HG03159 (cell line): Measurements from ENCODE around the gene LRRC51.

Source experiments
- ATAC-seq: cut with Tn5 transposase; IDR thresholded peaks from one replicate; pipeline ENCODE4 v1.9.1; 2021; ENCODE audit warnings: mild to moderate bottlenecking, moderate library complexity; ENCODE audit not compliant: unreplicated experiment

LRRC51 gene

GRCh38 chr11:72069787-72070251 is 10.8 kb upstream of the LRRC51 start:
- no peak for ATAC-seq

GRCh38 chr11:72070491-72070890 is 10.2 kb upstream of the LRRC51 start:
- ATAC-seq, result no peak

GRCh38 chr11:72072348-72072747 is 8.3 kb upstream of the LRRC51 start:
- no peak for ATAC-seq

GRCh38 chr11:72075109-72075508 is 5.5 kb upstream of the LRRC51 start:
- ATAC-seq, result no peak

- no peak for ATAC-seq
Observed at GRCh38 chr11:72075756-72076155, 4.9 kb upstream of the LRRC51 start.

- no peak for ATAC-seq
Observed at GRCh38 chr11:72078477-72078876, 2.2 kb upstream of the LRRC51 start.

GRCh38 chr11:72079819-72080325 is 778 bp upstream of the LRRC51 start:
- no peak for ATAC-seq

GRCh38 chr11:72081184-72081644 is 564 bp downstream of the LRRC51 start:
- ATAC-seq, result no peak

- no peak for ATAC-seq
Observed at GRCh38 chr11:72081821-72082453, 1.3 kb downstream of the LRRC51 start.

- ATAC-seq, result no peak
Observed at GRCh38 chr11:72083414-72083813, 2.8 kb downstream of the LRRC51 start.

- ATAC-seq, result no peak
Observed at GRCh38 chr11:72084076-72084475, 3.4 kb downstream of the LRRC51 start.

- ATAC-seq, result no peak
Observed at GRCh38 chr11:72084965-72085364, 4.3 kb downstream of the LRRC51 start.

- no peak for ATAC-seq
Observed at GRCh38 chr11:72085621-72086351, 5.1 kb downstream of the LRRC51 start.

- ATAC-seq, result no peak
Observed at GRCh38 chr11:72088076-72088808, 7.6 kb downstream of the LRRC51 start.

GRCh38 chr11:72091292-72091691 is 10.6 kb downstream of the LRRC51 start:
- no peak for ATAC-seq

- no peak for ATAC-seq
Observed at GRCh38 chr11:72098741-72099140, 18.1 kb downstream of the LRRC51 start.

GRCh38 chr11:72100009-72100408 is 19.4 kb downstream of the LRRC51 start:
- no peak for ATAC-seq

- ATAC-seq, result no peak
Observed at GRCh38 chr11:72100462-72100861, 19.8 kb downstream of the LRRC51 start.

GRCh38 chr11:72102162-72102561 is 21.5 kb downstream of the LRRC51 start:
- ATAC-seq, result no peak

GRCh38 chr11:72102631-72102945 is 21.9 kb downstream of the LRRC51 start:
- ATAC-seq, result no peak

GRCh38 chr11:72102946-72103753 is 22.5 kb downstream of the LRRC51 start, which contains the start of gene LAMTOR1:
TSS of gene LAMTOR1 (minus strand) at chr11:72103297. CDS start at chr11:72103224, 73 bp downstream.
- ATAC-seq, result peak; percentile 92
